ENCODE data around the gene DGKE.

DGKE gene

DNA sequence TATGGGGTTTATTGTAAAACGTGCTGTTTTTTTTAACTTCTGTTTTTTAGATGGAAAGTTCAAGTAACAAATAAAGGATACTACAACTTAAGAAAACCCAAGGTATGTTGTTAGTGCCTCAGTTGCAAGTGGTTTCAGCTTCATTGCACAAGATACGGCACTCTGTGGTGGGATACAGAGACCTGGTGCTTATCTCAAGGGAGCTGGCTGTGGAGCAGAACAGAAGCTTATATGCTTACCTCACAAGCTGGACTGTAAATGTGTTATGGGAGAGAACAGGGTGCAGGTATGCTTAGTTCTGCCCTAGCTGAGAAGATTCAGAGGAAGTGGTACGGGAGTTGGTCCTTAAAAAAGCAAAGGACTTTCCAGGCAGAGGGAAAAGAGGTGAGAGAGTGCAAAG is 15.2 kb downstream of the DGKE start:
- H3K4me3 ChIP-seq (ENCODE audit: low read depth, low read length) = no peak overlapping the region
- H3K9me3 ChIP-seq = no peaks in the 10 kb centered on the region
- TF ChIP-seq, protein P1, sequence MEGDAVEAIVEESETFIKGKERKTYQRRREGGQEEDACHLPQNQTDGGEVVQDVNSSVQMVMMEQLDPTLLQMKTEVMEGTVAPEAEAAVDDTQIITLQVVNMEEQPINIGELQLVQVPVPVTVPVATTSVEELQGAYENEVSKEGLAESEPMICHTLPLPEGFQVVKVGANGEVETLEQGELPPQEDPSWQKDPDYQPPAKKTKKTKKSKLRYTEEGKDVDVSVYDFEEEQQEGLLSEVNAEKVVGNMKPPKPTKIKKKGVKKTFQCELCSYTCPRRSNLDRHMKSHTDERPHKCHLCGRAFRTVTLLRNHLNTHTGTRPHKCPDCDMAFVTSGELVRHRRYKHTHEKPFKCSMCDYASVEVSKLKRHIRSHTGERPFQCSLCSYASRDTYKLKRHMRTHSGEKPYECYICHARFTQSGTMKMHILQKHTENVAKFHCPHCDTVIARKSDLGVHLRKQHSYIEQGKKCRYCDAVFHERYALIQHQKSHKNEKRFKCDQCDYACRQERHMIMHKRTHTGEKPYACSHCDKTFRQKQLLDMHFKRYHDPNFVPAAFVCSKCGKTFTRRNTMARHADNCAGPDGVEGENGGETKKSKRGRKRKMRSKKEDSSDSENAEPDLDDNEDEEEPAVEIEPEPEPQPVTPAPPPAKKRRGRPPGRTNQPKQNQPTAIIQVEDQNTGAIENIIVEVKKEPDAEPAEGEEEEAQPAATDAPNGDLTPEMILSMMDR (IDR thresholded peaks at IDR 0.05; ENCODE audit: low read depth, low read length) = no peak
- peaks cover 58% of the 10 kb centered on the region for H3K27me3 ChIP-seq
- DNase-seq = no peak
- H3K36me3 ChIP-seq = no peaks in the 10 kb centered on the region
- no peaks in the 10 kb centered on the region for H3K4me1 ChIP-seq

GRCh38 chr17:56850591-56850990 is 16.6 kb downstream of the DGKE start:
- DNase-seq = no peak
- H3K4me1 ChIP-seq = no peaks in the 10 kb centered on the region
- H3K27me3 ChIP-seq = peaks cover 51% of the 10 kb centered on the region
- H3K9me3 ChIP-seq = no peaks in the 10 kb centered on the region
- no peak overlapping the region for H3K4me3 ChIP-seq (ENCODE audit: low read depth, low read length)
- H3K36me3 ChIP-seq = no peaks in the 10 kb centered on the region
- TF ChIP-seq, protein P1 (IDR thresholded peaks at IDR 0.05; ENCODE audit: low read depth, low read length) = no peak

DNA sequence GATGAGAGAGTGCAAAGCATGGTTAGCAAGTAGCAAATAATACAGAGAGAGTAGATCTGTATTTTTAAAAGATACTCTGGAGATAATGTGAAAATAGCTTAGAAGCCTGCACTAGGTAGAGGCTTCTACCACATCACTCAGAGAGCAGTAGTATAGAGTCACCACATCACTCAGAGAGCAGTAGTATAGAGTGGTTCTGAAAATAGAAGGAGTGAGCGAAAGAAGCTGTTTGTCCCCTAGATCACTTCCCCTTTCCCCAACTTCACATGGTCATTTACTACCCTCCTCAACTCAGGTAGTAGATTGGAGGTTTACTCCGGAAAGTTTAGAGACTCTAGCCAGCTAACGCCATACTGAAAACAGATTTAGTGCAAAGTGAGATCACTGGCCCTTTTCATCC is 17.1 kb downstream of the DGKE start:
- Histone ChIP-seq H3K4me3 (ENCODE audit: low read depth, low read length) (no peak overlapping the region), H3K4me1 (no peaks in the 10 kb centered on the region), H3K36me3 (no peaks in the 10 kb centered on the region), H3K9me3 (no peaks in the 10 kb centered on the region), H3K27me3 (peaks cover 47% of the 10 kb centered on the region)
- no peak for DNase-seq
- TF ChIP-seq, protein P1 (IDR thresholded peaks at IDR 0.05; ENCODE audit: low read depth, low read length) = no peak

- no peaks in the 10 kb centered on the region for H3K9me3 ChIP-seq
- no peaks in the 10 kb centered on the region for H3K36me3 ChIP-seq
- TF ChIP-seq, protein P1 (IDR thresholded peaks at IDR 0.05; ENCODE audit: low read depth, low read length) = no peak
- H3K4me3 ChIP-seq (ENCODE audit: low read depth, low read length) = no peak overlapping the region
- H3K4me1 ChIP-seq = no peaks in the 10 kb centered on the region
- no peak for DNase-seq
- peaks cover 50% of the 10 kb centered on the region for H3K27me3 ChIP-seq
These were observed 27.9 kb downstream of the DGKE start for GRCh38 chr17:56861899-56862298.

- peaks cover 50% of the 10 kb centered on the region for H3K27me3 ChIP-seq
- no peaks in the 10 kb centered on the region for H3K9me3 ChIP-seq
- H3K4me3 ChIP-seq (ENCODE audit: low read depth, low read length) = no peak overlapping the region
- no peak for DNase-seq
- TF ChIP-seq, protein P1 (IDR thresholded peaks at IDR 0.05; ENCODE audit: low read depth, low read length) = no peak
- no peaks in the 10 kb centered on the region for H3K36me3 ChIP-seq
- no peaks in the 10 kb centered on the region for H3K4me1 ChIP-seq
These were observed 30.0 kb downstream of the DGKE start for GRCh38 chr17:56863974-56864373.

DNA sequence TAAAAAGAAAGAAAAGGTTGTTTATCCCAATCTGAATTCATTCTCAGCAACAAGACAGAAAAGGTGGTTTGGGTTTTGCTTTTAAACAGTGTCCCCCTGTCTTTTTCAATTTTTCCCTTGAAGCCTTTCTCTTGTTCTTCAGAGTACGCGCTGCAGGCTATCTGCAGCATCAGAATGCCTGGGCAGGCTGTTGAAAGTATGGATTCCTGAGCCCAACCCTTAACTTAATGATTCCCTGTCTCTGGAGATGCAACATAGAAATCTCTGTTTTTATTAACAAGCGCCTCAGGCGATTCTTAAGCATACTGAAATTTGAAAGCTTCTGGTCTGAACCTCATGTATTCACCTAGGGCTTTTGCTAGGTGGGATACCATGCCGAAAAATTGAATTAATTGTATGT is 32.1 kb downstream of the DGKE start:
- TF ChIP-seq, protein P1 (IDR thresholded peaks at IDR 0.05; ENCODE audit: low read depth, low read length) = no peak
- no peak overlapping the region for H3K4me3 ChIP-seq (ENCODE audit: low read depth, low read length)

More for the DNA sequence above, 32.1 kb downstream of the DGKE start:
- Histone ChIP-seq H3K9me3 (no peaks in the 10 kb centered on the region), H3K27me3 (peaks cover 41% of the 10 kb centered on the region), H3K4me1 (no peaks in the 10 kb centered on the region), H3K36me3 (no peaks in the 10 kb centered on the region)
- DNase-seq = no peak

Measured in BE2C (cell line).